ENCODE measurements around the gene MTX2.

Gene MTX2

DNA sequence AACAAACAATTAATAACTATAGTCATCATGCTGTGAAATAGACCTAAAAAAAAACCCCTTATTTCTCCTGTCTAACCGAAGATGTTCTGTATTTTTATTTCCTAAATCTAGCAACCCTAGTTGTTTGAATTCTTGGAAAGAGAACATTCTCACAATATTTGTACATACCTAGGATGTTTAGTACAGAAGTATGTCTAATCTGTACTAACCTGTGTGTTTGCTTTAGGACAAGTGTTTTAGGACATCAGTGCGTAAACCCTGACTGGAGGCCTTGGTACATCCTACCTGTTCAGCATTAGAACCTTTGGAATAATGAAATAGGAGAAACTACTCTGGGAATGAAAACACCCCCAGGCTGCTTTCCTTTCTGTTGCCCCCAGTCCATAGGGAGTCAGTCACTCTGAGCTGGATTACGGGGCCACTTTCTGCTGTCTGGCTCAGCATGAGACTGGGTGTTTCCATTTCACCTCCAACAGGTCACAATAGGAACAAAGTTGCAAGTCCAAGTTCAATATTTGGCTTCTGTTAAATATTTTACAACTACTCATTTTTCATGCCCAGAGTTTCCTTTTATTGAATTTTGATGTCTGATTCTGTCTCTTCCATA, 114.7 kb downstream of the MTX2 start:
- DNase-seq = no peak

- DNase-seq = no peak
These were observed 116.0 kb downstream of the MTX2 start for GRCh38 chr2:176385219-176385759.

- no peak for DNase-seq
These were observed 116.6 kb downstream of the MTX2 start for GRCh38 chr2:176385838-176386237.

All from activated CD4-positive, alpha-beta T cell treated with anti-CD3 and anti-CD28 coated beads for 1 hour (primary cell).